Measurements from ENCODE around the gene SNX32. TPM values are rescaled to one million over a fixed set of nuclear protein-coding genes. Genes with fewer than 3 reads are reported as not detected.
"Not testable (repeated sequence)": the region's sequence is repeated elsewhere in the genome, so short reads cannot be mapped to it uniquely, and the experiment has no call there.

SNX32 gene
- total RNA-seq, 1 donor = not detected

DNA sequence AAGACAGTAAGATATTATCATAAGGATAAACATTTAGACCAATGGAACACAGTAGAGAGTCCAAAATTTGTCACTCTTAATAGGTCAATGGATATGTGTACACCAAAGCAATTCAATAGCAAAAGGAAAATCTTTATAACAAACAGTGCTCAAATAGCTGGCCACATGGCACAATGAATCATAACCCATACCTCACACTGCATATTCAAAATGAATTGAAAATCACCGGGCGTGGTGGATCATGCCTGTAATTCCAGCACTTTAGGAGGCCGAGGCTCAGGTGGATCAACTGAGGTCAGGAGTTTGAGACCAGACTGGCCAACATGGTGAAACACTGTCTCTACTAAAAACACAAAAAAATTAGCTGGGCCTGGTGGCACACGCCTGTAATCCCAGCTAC lies 8.4 kb downstream of the SNX32 start:
- no peaks in the 10 kb centered on the region for H3K9me3 ChIP-seq (ENCODE audit: low read depth, low read length)
- no peak overlapping the region for H3K4me3 ChIP-seq (ENCODE audit: low read length)
- no peaks in the 10 kb centered on the region for H3K4me1 ChIP-seq (ENCODE audit: insufficient read depth, low read length)
- H3K27me3 ChIP-seq (ENCODE audit: insufficient read depth, low read length) = no peaks in the 10 kb centered on the region

- H3K4me1 ChIP-seq (ENCODE audit: insufficient read depth, low read length) = no peaks in the 10 kb centered on the region
- no peaks in the 10 kb centered on the region for H3K9me3 ChIP-seq (ENCODE audit: low read depth, low read length)
- H3K27me3 ChIP-seq (ENCODE audit: insufficient read depth, low read length) = no peaks in the 10 kb centered on the region
- no peak overlapping the region for H3K4me3 ChIP-seq (ENCODE audit: low read length)
Observed at GRCh38 chr11:65843811-65844210, 10.0 kb downstream of the SNX32 start.

DNA sequence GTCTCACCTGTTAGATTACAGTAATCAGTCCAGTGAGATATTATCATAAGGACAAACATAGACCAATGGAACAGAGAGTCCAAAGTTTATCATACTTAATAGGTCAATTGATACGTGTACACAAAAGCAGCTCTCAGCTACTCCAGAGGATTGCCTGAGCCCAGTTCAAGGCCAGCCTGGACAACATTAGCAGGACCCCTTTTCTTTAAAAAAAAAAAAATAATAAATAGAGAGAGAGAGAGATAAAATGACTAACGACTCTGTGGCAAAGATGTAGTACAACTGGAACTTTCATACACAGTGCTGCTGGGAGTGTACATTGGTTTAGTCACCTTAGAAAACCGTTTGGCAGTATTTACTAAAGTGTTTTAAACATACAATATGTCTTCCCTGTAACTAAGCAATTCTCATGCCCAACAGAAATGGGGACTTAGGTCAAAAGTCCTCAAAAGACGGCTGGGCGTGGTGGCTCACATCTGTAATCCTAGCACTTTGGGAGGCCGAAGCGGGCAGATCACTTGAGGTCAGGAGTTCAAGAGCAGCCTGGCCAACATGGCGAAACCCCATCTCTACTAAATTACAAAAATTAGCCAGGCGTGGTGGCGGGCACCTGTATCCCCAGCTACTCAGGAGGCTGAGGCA lies 10.6 kb downstream of the SNX32 start:
- H3K4me3 ChIP-seq (ENCODE audit: low read length) = no peak overlapping the region
- H3K27me3 ChIP-seq (ENCODE audit: insufficient read depth, low read length) = no peaks in the 10 kb centered on the region
- no peaks in the 10 kb centered on the region for H3K4me1 ChIP-seq (ENCODE audit: insufficient read depth, low read length)
- no peaks in the 10 kb centered on the region for H3K9me3 ChIP-seq (ENCODE audit: low read depth, low read length)

- no peak overlapping the region for H3K4me3 ChIP-seq (ENCODE audit: low read length)
- no peaks in the 10 kb centered on the region for H3K9me3 ChIP-seq (ENCODE audit: low read depth, low read length)
- H3K4me1 ChIP-seq (ENCODE audit: insufficient read depth, low read length) = no peaks in the 10 kb centered on the region
- no peaks in the 10 kb centered on the region for H3K27me3 ChIP-seq (ENCODE audit: insufficient read depth, low read length)
Observed at GRCh38 chr11:65847746-65848145, 14.0 kb downstream of the SNX32 start.

DNA sequence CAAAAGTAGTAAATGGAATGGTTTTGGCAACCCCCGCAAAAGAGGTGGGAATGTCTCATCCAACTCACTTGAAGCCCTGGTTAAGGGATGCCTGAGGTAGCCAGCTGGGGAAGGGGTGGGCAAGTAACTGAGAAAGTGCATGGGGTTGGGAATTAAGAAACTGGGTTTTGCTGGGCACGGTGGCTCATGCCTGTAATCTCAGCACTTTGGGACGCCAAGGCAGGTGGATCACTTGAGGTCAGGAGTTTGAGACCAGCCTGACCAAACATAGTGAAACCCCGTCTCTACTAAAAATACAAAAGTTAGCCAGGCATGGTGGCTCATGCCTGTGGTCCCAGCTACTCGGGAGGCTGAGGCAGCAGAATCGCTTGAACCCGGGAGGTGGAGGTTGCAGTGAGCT lies 14.9 kb downstream of the SNX32 start:
- H3K4me3 ChIP-seq (ENCODE audit: low read length); H3K4me1 ChIP-seq (ENCODE audit: insufficient read depth, low read length); H3K27me3 ChIP-seq (ENCODE audit: insufficient read depth, low read length); H3K9me3 ChIP-seq (ENCODE audit: low read depth, low read length): not testable (repeated sequence)

GRCh38 chr11:65849366-65849765 lies 15.6 kb downstream of the SNX32 start:
- Histone ChIP-seq H3K27me3 (ENCODE audit: insufficient read depth, low read length) (no peaks in the 10 kb centered on the region), H3K4me1 (ENCODE audit: insufficient read depth, low read length) (peaks cover 5% of the 10 kb centered on the region), H3K4me3 (ENCODE audit: low read length) (no peak overlapping the region), H3K9me3 (ENCODE audit: low read depth, low read length) (no peaks in the 10 kb centered on the region)

- Histone ChIP-seq H3K27me3 (ENCODE audit: insufficient read depth, low read length) (no peaks in the 10 kb centered on the region), H3K4me3 (ENCODE audit: low read length) (no peak overlapping the region), H3K9me3 (ENCODE audit: low read depth, low read length) (no peaks in the 10 kb centered on the region), H3K4me1 (ENCODE audit: insufficient read depth, low read length) (peaks cover 5% of the 10 kb centered on the region)
Observed at GRCh38 chr11:65849771-65850216, 16.0 kb downstream of the SNX32 start.

DNA sequence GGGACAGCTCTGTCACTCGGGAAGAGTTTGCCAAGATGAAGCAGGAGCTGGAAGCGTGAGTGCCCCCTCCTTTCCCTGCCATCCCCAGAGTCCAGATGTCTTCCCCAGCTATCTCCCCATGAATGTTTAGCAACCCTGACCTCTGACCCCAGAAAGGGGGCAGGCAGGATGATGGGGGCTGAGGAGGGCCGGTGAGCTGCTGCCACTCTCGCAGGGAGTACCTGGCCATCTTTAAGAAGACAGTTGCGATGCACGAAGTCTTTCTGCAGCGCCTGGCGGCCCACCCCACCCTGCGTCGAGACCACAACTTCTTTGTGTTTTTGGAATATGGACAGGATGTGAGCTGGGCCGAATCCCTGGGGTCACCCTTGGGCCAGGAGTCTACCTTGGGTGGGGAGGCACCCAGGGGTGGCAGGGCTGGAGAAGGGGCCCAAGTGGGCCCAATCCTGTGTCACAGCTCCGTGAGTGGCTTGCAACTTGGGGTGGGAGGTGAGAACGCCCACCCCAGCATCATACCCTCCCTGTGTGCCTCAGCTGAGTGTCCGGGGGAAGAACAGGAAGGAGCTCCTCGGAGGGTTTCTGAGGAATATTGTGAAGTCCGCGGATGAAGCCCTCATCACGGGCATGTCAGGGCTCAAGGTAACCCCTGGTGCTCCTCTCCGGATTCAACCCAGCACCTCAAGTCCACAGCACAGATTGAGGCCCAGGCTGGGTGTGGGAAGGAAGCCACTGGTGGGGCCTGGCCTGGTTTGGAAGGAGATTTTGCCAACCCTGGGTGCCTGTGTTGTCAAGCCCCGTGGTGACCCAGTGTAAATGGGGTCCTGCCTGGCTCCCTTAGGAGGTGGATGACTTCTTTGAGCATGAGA lies 16.7 kb downstream of the SNX32 start:
- H3K9me3 ChIP-seq (ENCODE audit: low read depth, low read length) = no peaks in the 10 kb centered on the region
- H3K4me1 ChIP-seq (ENCODE audit: insufficient read depth, low read length) = peaks cover 7% of the 10 kb centered on the region
- no peak overlapping the region for H3K4me3 ChIP-seq (ENCODE audit: low read length)
- no peaks in the 10 kb centered on the region for H3K27me3 ChIP-seq (ENCODE audit: insufficient read depth, low read length)

DNA sequence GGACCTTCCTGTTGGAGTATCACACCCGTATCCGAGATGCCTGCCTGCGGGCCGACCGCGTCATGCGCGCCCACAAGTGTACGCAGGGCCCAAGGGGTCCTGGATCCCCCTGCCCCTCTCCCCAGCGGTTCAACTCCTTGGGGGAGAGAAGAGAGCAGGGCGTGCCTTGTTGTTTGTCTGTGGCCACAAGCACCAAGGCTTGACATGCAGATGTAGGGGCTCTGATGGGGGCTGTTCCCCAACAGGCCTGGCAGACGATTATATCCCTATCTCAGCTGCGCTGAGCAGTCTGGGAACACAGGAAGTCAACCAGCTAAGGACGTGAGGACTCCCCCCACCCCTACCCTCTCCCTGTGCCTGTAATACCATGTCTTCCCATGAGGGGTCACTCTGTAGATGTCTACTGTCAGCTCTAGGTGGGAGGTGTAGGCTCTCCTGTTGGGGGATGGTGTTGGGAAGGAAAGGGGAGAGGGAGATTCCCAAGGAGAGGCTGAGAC lies 17.4 kb downstream of the SNX32 start:
- Histone ChIP-seq H3K4me3 (ENCODE audit: low read length) (no peak overlapping the region), H3K9me3 (ENCODE audit: low read depth, low read length) (no peaks in the 10 kb centered on the region), H3K4me1 (ENCODE audit: insufficient read depth, low read length) (peaks cover 14% of the 10 kb centered on the region), H3K27me3 (ENCODE audit: insufficient read depth, low read length) (no peaks in the 10 kb centered on the region)

GRCh38 chr11:65851811-65852507 lies 18.2 kb downstream of the SNX32 start:
- Histone ChIP-seq H3K4me1 (ENCODE audit: insufficient read depth, low read length) (peaks cover 20% of the 10 kb centered on the region), H3K4me3 (ENCODE audit: low read length) (no peak overlapping the region), H3K27me3 (ENCODE audit: insufficient read depth, low read length) (no peaks in the 10 kb centered on the region)

DNA sequence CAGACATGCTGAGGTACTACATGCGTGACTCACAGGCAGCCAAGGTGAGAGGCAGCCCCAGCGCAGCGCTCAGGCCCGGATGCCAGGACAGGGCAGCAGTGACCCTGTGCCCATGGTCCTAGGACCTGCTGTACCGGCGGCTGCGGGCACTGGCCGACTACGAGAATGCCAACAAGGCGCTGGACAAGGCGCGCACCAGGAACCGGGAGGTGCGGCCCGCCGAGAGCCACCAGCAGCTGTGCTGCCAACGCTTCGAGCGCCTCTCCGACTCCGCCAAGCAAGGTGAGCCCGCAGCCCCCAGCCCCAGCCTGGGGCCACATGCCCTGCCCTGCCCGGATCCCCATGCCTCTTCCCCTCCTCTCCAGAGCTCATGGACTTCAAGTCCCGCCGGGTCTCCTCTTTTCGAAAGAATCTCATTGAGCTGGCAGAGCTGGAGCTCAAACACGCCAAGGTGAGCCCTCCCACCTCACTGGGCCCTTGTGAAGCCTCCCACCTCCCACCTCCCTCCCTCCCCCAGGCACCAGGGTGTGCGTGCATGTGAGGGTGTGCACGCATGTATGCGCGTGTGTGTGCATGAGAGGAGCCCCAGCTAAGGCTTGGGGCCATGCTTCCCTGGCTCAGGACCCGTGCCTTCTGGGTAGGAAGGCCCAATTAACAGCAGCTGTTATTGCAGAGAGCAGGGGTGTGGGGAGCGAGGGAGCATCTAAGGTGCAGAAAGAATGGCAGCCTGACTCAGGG lies 18.9 kb downstream of the SNX32 start:
- H3K4me3 ChIP-seq (ENCODE audit: low read length) = no peak overlapping the region
- no peaks in the 10 kb centered on the region for H3K27me3 ChIP-seq (ENCODE audit: insufficient read depth, low read length)
- H3K4me1 ChIP-seq (ENCODE audit: insufficient read depth, low read length) = peaks cover 20% of the 10 kb centered on the region
- H3K9me3 ChIP-seq (ENCODE audit: low read depth, low read length) = no peaks in the 10 kb centered on the region

More at GRCh38 chr11:65851811-65852507, 18.2 kb downstream of the SNX32 start:
- no peaks in the 10 kb centered on the region for H3K9me3 ChIP-seq (ENCODE audit: low read depth, low read length)

DNA sequence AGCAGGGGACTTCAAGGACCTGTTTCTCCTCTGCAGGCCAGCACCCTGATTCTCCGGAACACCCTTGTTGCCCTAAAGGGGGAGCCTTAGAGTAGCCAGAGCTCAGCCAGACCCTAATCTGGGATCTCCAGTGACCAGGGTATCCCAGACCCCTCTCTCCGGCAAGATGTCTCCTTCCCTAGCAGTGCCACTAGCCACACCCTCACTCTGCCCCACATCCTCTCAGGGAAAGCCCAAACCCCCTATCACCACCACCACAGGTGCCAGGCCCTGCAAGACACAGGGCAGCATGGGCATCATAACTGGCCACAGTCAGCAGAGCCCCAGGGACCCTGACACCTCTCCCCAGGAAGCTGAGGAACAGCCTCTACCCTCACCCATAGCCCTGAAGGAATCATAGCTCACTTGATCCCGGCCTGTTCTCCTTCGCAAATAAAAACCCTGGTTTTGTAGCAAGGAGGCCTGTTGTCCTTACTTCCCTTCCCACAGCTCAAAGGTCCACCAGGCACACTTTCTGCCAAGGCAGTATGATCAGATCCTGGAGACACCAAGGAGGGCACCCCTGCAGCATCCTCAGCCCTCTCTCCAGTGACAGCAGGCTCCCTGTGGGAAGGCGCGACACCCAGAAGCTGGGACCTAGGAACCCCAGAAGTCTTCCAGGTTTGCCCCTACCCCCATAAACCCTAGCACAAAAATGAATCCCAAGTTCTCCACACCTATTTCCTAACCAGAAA lies 19.6 kb downstream of the SNX32 start:
- no peaks in the 10 kb centered on the region for H3K27me3 ChIP-seq (ENCODE audit: insufficient read depth, low read length)
- H3K4me3 ChIP-seq (ENCODE audit: low read length) = no peak overlapping the region
- no peaks in the 10 kb centered on the region for H3K9me3 ChIP-seq (ENCODE audit: low read depth, low read length)
- H3K4me1 ChIP-seq (ENCODE audit: insufficient read depth, low read length) = peaks cover 22% of the 10 kb centered on the region

DNA sequence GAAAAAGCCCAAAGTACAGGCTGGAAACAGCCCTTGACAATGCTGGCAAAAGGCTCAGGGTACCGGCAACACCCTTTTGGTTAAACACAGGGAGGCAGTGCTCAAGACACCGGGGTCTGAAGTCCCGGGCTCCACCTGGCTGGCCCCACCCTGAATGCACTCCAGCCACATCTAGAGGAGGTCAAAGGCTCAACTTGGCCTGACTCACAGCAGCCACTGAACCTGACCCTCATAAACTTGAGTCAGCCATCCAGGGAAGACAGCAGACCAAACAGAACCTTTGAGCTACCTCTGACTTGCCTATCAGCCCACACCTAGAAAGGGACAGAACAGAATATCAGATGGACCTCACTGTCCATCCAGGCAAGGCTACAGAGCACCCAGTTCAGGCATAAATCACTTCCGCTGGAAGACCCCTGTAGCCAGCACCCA lies 20.4 kb downstream of the SNX32 start:
- H3K4me3 ChIP-seq (ENCODE audit: low read length) = no peak overlapping the region
- peaks cover 30% of the 10 kb centered on the region for H3K4me1 ChIP-seq (ENCODE audit: insufficient read depth, low read length)
- H3K27me3 ChIP-seq (ENCODE audit: insufficient read depth, low read length) = no peaks in the 10 kb centered on the region
- H3K9me3 ChIP-seq (ENCODE audit: low read depth, low read length) = no peaks in the 10 kb centered on the region
